IgD-negative memory B cell (primary cell): ENCODE results near the gene ITGB2. TPM values are rescaled to one million over a fixed set of nuclear protein-coding genes. Genes with fewer than 3 reads are reported as not detected.
A peak's percentile ranks its signal among the peaks of the same experiment; 100 is the strongest.
"Not testable (repeated sequence)": the region's sequence is repeated elsewhere in the genome, so short reads cannot be mapped to it uniquely, and the experiment has no call there.

ENCODE experiments used
- H3K27ac Mint-ChIP-seq, 3 donors: one replicate each; pipeline ENCODE4 v1.8.0; 2020 to 2022; ENCODE audit warnings: mild to moderate bottlenecking in 3 of 3, mixed read lengths in 3 of 3, moderate library complexity in 1 of 3
- H3K27me3 Mint-ChIP-seq: one replicate; pipeline ENCODE4 v1.8.0; 2021; ENCODE audit warnings: mixed read lengths
- H3K36me3 Mint-ChIP-seq: one replicate; pipeline ENCODE4 v1.8.0; 2020; ENCODE audit warnings: mild to moderate bottlenecking, mixed read lengths
- H3K4me1 Mint-ChIP-seq, 3 donors: one replicate each; pipeline ENCODE4 v1.8.0; 2020 to 2022; ENCODE audit warnings: mixed read lengths in 3 of 3, mild to moderate bottlenecking in 1 of 3
- H3K4me3 Mint-ChIP-seq, 4 donors: one replicate each; pipeline ENCODE4 v1.8.0; 2020 to 2022; ENCODE audit warnings: mild to moderate bottlenecking in 4 of 4, mixed read lengths in 4 of 4, moderate library complexity in 3 of 4
- H3K9me3 Mint-ChIP-seq, 3 donors: one replicate each; pipeline ENCODE4 v1.8.0; 2020 to 2021; ENCODE audit warnings: mixed read lengths in 3 of 3, mild to moderate bottlenecking in 1 of 3
- polyA plus RNA-seq: library from polyadenylated mRNA; unstranded; fragments of 300-500 nt; fragmentation: Illumina TruSeq; gene quantifications from one replicate; pipeline ENCODE4 v1.2.3, GENCODE V29; 2021

The ITGB2 gene
- polyA plus RNA-seq, 1 donor from 2014 or later: 294 TPM

DNA sequence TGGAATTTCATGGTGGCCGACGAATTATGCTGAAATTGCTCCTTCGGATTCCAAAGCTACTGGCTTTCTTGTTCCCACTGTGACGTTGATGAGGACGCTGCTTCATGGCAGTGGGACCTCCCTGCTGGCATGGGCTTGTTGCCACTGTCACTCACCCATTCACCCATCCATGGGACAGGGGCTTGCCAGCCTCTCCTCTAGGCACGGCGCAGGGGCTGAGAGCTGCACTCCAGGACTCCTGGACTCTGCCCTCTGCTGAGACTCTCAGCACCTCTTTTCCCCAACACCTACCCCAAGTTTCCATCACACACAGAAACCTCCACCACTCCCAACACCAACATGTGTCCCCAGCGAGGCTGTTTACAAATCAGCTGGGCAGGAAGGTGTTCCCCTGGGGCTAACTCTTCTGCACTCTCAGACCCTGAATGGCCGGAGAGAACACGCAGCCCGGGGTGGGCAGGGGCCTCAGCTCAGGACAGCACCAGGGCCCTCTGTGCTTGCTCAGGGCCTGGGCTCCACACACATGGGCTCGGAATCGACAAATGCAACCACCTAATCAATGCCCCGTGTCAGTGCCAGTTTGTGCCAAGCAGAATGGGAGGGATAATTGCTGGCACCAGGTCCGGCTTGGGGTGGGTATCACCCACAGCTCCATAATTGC lies 3.1 kb downstream of the ITGB2 start:
- Mint-ChIP-seq H3K27ac (peak overlapping the region in 1 of 3 donors; percentile 85), H3K4me1 (peaks cover 27 to 53% (median 45%) of the 10 kb centered on the region in 3 donors), H3K36me3 (peaks cover 2% of the 10 kb centered on the region), H3K4me3 (peak overlapping the region; percentile 48 to 86 (median 82)), H3K9me3 (no peaks in the 10 kb centered on the region), H3K27me3 (no peaks in the 10 kb centered on the region)

DNA sequence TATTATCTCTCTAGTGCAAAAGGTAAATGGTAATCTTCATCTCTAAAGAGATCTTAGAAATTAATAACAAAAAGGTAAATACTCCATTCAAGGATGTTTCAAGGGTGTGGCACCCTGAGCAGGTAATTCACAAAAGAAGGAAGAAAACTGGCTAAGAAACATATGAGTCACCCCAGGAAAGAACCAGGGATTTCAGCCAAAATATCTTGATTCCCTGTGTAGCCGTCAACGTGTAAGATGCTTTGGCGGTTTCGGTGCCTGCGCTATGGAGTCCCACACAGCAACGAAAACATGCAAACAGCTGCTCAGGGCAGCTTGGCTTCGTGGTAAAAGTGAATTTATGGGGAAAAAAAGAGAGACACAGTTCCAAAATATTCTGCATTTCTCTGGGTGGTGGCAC lies 3.7 kb downstream of the ITGB2 start:
- Mint-ChIP-seq H3K9me3 (no peaks in the 10 kb centered on the region), H3K36me3 (peaks cover 2% of the 10 kb centered on the region), H3K27ac (peak overlapping the region; percentile 14 to 90 (median 85)), H3K4me3 (peak overlapping the region; percentile 31 to 86 (median 82)), H3K4me1 (peaks cover 27 to 54% (median 48%) of the 10 kb centered on the region in 3 donors), H3K27me3 (no peaks in the 10 kb centered on the region)

DNA sequence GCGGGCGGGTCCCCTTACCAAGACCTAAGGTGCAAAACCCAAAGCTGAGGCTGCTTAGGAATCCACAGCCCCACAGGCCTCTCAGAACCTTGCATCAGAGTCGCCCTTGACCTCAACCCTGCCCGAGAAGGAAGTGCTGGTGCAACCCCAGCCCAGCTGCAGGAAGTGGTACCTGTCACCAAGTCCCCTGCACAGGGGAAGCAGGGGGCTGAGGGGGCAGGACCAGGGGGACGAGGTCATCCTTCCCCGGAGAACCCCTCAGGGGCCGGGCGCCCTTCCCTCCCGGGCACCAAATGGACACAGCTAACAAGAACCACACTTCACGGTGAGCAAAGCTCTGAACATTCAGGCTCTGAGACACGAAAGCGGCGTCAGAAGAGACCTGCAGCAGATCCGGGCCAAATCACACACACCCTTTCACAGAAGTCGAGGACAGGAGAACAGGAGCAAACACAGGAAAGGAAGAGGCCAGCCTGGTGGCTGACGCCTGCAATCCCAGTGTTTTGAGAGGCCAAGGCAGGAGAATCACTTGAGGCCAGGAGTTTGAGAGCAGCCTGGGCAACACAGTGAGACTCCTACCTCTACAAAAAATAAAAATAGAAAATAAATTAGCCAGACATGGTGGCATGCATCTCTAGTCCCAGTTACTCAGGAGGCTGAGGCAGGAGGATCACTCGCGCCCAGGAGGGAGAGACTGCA lies 6.4 kb downstream of the ITGB2 start:
- Mint-ChIP-seq H3K4me1 (peaks cover 26 to 53% (median 53%) of the 10 kb centered on the region in 3 donors), H3K4me3 (peak overlapping the region; percentile 75 to 93 (median 88)), H3K9me3 (no peaks in the 10 kb centered on the region), H3K27ac (peak overlapping the region; percentile 68 to 90 (median 72)), H3K27me3 (no peaks in the 10 kb centered on the region), H3K36me3 (no peaks in the 10 kb centered on the region)

DNA sequence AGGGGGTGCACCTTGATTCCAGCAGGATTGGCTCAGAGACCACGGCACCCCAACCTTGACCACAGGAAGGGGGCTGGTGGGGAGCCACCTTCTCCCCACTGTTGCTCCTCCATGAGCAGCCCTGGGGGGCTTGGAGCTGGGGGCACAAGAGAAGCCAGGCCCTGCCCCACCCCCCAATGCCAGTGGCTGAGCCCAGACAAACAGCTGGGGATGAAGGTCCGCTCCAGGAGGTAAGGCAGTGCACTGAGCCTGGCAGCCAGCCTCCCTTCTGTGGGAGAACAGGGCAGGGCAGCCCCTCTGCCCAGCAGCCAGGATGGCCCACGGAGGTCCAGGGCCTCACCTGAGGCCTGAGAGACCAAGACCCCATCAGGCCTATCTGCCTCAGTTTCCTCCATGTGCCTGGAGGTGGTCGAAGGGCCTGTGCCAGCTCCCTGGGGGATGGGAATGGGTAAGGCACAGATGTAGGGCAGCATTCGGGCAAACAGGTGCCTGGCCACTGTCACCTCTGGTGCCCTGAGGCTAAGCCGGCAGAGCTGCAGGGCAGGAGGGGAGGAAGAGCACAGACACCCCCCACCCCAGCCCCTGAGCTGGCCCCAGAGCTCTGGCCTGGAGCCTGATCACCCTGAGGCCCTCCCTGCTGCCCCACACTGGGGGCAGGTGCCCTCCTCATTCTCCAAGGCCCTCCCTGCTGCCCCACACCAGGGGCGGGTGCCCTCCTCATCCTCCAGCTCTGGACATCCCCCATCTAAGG lies 7.1 kb downstream of the ITGB2 start:
- Mint-ChIP-seq H3K4me3 (peak overlapping the region; percentile 75 to 93 (median 88)), H3K4me1 (peaks cover 26 to 54% (median 54%) of the 10 kb centered on the region in 3 donors)

DNA sequence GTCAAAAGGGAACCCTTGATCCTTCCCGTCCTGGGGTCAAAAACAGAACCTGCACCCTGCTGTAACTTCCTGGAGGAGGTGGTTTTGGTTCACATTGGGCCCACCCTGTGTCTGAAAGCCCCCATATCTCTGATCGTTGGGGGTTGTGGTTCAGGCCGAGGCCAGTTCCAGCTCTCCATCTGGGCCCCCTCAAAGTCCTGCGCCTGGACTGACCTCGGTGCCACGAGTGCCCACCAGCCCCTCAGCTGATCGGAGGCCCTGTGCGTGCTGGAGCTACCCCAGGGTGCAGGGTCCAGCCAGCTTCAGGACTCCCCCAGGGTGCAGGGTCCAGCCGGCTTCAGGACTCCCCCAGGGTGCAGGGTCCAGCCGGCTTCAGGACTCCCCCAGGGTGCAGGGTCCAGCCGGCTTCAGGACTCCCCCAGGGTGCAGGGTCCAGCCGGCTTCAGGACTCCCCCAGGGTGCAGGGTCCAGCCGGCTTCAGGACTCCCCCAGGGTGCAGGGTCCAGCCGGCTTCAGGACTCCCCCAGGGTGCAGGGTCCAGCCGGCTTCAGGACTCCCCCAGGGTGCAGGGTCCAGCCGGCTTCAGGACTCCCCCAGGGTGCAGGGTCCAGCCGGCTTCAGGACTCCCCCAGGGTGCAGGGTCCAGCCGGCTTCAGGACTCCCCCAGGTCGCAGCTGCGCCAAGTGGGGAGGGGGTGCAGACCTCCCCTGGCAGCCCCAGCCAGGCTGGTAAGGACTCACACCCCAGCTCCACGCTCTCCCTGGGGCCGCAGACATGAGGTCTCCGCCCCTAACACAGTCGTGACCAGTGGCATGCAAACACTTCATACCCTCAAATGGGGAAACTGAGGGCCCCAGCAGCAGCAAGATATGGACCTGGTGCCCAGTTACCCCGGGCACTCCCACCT lies 7.9 kb downstream of the ITGB2 start:
- H3K36me3 Mint-ChIP-seq, H3K9me3 Mint-ChIP-seq, H3K27me3 Mint-ChIP-seq: not testable (repeated sequence)
- Mint-ChIP-seq H3K4me1 (peaks cover 28 to 58% (median 53%) of the 10 kb centered on the region in 3 donors), H3K27ac (peak overlapping the region in 2 of 3 donors; percentile 60 to 80), H3K4me3 (peak overlapping the region in 3 of 4 donors; percentile 38 to 83 (median 58))

More for the DNA sequence above, 7.1 kb downstream of the ITGB2 start:
- Mint-ChIP-seq H3K27ac (peak overlapping the region; percentile 68 to 90 (median 72)), H3K27me3 (no peaks in the 10 kb centered on the region), H3K9me3 (no peaks in the 10 kb centered on the region), H3K36me3 (no peaks in the 10 kb centered on the region)

DNA sequence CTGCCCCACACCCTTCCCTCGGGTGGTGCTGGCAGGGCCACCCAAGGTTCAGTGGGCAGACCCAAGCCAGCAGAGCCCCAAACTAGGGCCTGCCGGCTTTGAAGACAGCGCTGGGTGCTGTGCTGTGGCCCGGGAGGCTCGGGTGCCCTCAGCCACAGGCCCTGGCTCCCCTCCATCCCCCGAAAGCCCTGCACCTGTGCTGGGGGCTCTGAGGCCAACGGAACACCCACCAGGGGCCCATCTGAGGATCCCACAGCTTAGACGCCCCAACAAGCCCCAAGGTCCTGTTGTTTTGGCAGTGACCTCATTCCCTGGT lies 8.6 kb downstream of the ITGB2 start:
- H3K4me1 Mint-ChIP-seq: peaks cover 26 to 55% (median 50%) of the 10 kb centered on the region in 3 donors
- no peaks in the 10 kb centered on the region for H3K36me3 Mint-ChIP-seq
- peak overlapping the region; percentile 34 to 83 (median 48) for H3K4me3 Mint-ChIP-seq
- H3K27me3 Mint-ChIP-seq: peaks cover 1% of the 10 kb centered on the region
- H3K9me3 Mint-ChIP-seq: no peaks in the 10 kb centered on the region
- H3K27ac Mint-ChIP-seq: peak overlapping the region in 2 of 3 donors; percentile 60 to 80

DNA sequence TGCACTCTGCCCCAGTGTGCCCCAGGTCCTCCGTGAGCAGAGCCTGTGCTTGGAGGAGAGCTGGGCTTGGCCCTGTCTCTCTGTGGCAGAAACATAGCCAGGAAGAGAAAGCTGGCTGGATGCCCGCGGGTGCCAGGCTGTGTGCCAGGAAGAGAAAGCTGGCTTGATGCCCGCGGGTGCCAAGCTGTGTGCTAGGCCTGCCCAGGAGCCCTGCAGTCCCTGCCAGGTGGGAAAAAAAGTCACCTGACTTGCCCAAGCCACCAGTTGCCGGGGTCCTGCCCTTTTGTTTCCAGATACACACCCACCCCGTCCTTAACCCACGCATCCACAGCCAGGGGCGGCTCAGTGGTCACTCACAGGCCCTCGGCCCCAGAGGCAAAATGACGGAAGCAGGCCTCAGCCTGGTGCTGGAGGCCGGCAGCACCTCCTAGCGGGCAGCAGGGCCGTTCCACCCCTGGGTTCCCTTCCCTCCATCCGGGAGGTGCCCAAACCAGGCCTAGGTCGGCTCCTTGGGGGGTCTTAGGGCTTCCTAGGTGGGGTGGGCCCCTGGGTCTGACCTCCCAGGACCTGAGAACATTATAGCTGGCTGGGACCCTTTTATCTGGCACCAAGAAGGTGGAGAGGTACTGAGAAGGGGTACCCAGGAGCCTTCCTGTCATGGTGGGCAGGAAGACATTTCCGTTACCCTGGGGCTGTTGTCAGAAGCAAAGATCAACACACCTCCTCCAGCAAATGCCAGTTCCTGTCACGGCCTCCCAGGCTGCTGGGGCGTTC lies 9.1 kb downstream of the ITGB2 start:
- H3K27ac Mint-ChIP-seq: peak overlapping the region; percentile 60 to 80 (median 77)
- peak overlapping the region; percentile 38 to 83 (median 50) for H3K4me3 Mint-ChIP-seq

DNA sequence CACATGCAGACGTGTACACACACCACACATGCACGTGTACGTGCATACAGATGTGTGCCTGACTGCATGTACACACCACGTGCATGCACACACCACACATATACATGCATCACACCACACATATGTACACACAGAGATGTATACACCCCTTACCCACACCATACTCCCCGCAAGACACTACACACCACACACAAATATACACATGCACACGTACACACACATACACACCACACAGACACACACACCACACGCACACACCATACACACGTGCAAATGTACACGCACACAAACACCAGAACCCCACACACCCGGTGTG lies 9.7 kb downstream of the ITGB2 start:
- no peaks in the 10 kb centered on the region for H3K36me3 Mint-ChIP-seq
- H3K9me3 Mint-ChIP-seq: no peaks in the 10 kb centered on the region
- peaks cover 1% of the 10 kb centered on the region for H3K27me3 Mint-ChIP-seq

More for the DNA sequence above, 9.1 kb downstream of the ITGB2 start:
- H3K9me3 Mint-ChIP-seq: no peaks in the 10 kb centered on the region
- no peaks in the 10 kb centered on the region for H3K36me3 Mint-ChIP-seq
- peaks cover 1% of the 10 kb centered on the region for H3K27me3 Mint-ChIP-seq
- H3K4me1 Mint-ChIP-seq: peaks cover 21 to 52% (median 45%) of the 10 kb centered on the region in 3 donors

DNA sequence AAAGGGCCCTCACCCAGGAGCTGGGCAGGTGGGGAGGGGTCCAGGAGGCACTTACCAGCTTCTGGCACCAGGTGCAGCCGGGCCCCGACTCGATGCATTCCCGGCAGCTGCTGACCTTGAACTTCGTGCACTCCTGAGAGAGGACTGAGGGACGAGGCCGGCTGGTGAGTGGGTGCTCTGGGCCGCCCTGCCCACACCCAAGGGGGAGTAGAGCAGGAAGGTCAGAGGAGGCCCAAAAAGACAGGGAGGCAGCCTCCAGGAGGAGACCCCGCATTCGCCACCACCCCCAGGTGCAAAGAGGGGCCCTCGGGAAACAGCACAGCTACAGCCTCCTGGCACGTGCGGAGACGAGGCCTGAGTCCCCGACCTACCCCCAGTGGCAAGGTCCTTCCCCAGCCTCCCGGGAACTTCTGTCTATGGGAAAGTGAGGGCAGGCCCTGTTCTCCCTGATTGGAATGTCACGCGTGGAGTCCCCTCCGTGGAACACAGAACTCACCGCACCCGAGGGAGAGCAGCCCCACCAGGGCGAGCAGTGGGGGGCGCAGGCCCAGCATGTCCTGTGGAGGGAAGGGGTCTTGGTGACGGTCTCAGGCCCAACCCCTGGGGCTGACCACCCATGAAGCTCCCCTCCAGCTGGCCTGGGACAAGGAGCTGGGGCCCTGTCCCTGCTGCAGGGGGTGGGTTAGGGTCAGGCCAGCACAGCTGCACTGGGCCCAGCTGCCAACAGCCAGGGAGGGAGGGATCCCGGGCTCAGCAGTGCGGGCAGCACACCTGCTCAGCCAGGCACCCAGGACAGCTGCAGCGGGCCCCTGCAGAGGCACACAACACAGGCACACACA lies 10.3 kb downstream of the ITGB2 start:
- H3K9me3 Mint-ChIP-seq: no peaks in the 10 kb centered on the region
- peaks cover 21 to 48% (median 42%) of the 10 kb centered on the region in 3 donors for H3K4me1 Mint-ChIP-seq
- peak overlapping the region in 1 of 3 donors; percentile 60 for H3K27ac Mint-ChIP-seq
- H3K4me3 Mint-ChIP-seq: peak overlapping the region in 2 of 4 donors; percentile 51 to 60
- H3K27me3 Mint-ChIP-seq: peaks cover 1% of the 10 kb centered on the region
- H3K36me3 Mint-ChIP-seq: no peaks in the 10 kb centered on the region

More for the DNA sequence above, 9.7 kb downstream of the ITGB2 start:
- peak overlapping the region in 1 of 4 donors; percentile 83 for H3K4me3 Mint-ChIP-seq
- peak overlapping the region in 2 of 3 donors; percentile 60 to 77 for H3K27ac Mint-ChIP-seq
- H3K4me1 Mint-ChIP-seq: peaks cover 21 to 49% (median 43%) of the 10 kb centered on the region in 3 donors

DNA sequence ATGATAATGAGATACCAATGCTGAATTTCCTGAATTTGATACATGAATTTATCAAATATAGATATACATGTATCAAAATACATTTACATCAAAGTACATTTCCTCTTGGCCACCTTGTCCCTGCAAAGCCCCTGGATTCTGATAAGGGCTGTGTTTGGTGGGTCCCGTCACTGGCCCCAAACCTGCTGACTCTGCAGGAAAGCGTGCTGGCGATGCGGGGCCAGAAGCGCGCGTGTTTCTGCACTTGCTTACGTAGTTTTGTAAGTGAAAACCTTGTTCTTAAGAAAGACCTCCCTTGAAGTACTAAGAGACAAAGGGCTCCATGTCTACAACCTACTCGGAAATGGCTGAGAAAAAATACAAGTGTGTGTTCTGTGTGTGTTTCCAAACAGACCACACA lies 11.0 kb downstream of the ITGB2 start:
- H3K4me3 Mint-ChIP-seq: peak overlapping the region in 2 of 4 donors; percentile 57 to 60
- no peaks in the 10 kb centered on the region for H3K9me3 Mint-ChIP-seq
- H3K36me3 Mint-ChIP-seq: no peaks in the 10 kb centered on the region
- peaks cover 1% of the 10 kb centered on the region for H3K27me3 Mint-ChIP-seq
- H3K4me1 Mint-ChIP-seq: peaks cover 21 to 44% (median 37%) of the 10 kb centered on the region in 3 donors
- no peak overlapping the region for H3K27ac Mint-ChIP-seq

DNA sequence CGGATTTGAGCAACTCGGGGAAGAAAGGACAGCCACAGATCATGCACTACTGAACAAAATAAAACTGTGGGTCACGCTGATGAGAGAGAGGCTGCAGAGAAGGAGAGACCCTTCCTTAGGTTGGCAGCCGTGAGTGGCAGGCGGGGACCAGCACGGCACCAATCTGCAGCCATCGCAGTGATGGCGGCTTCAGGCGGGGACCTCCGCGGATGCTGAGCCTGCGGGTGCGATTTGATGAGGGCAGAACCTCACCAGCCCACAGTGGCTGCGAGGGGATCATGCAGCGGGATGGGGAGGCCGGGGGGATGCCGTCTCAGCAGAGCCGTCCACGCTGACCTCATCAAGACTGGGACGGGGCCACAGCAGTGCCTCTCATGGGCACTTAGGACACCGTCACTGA lies 11.8 kb downstream of the ITGB2 start:
- Mint-ChIP-seq H3K27ac (no peak overlapping the region), H3K36me3 (peaks cover 4% of the 10 kb centered on the region), H3K4me3 (peak overlapping the region in 2 of 4 donors; percentile 44 to 89), H3K4me1 (peaks cover 15 to 43% (median 36%) of the 10 kb centered on the region in 3 donors), H3K27me3 (peaks cover 1% of the 10 kb centered on the region), H3K9me3 (no peaks in the 10 kb centered on the region)

DNA sequence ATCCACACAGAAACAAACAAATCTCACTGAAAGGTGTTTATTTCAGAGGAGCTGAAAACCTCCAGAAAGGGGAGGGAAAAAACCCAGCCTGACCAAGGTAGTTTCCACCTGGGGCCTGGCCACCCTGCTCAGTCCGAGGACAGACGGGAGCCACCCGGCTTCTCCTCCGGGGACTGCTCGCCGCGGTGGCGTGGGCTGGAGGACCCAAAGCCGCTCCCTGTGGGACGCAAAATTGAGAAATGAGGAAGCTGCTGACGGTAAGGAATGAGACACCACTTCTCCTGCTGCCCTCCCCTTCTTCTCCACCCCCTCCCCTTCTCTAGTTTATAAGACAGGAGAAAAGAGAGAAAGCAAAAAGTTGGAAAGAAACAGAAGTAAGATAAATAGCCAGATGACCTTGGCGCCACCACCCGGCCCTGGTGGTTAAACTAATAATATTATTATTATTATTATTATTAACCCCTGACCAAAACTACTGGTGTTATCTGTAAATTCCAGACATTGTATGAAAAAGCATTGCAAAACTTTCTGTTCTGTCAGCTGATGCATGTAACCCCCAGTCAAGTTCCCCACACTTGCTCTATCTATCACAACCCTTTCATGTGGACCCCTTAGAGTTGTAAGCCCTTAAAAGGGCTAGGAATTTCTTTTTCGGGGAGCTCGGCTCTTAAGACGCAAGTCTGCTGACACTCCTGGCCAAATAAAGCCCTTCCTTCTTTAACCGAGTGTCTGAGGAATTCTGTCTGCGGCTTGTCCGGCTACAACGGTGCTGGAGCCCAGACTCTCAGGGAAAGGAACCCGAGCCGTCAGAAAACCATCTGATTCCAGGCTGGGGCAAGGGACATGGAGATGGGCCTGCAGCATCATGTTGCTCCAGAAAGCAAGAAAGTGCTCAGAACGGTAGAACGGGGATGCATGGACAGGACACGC lies 12.5 kb downstream of the ITGB2 start:
- peaks cover 1% of the 10 kb centered on the region for H3K27me3 Mint-ChIP-seq
- H3K4me1 Mint-ChIP-seq: peaks cover 15 to 44% (median 36%) of the 10 kb centered on the region in 3 donors
- H3K36me3 Mint-ChIP-seq: peaks cover 4% of the 10 kb centered on the region
- H3K27ac Mint-ChIP-seq: peak overlapping the region in 2 of 3 donors; percentile 44 to 71
- H3K9me3 Mint-ChIP-seq: no peaks in the 10 kb centered on the region
- H3K4me3 Mint-ChIP-seq: peak overlapping the region in 2 of 4 donors; percentile 57 to 89
